Sigmoid colon (tissue), 7 donors: Measurements from ENCODE around the gene APPBP2. TPM values are rescaled to one million over a fixed set of nuclear protein-coding genes. Genes with fewer than 3 reads are reported as not detected.

Experiments
- DNase-seq: peaks from one replicate; pipeline ENCODE4 v3.0.0-alpha.2; 2019
- H3K27ac ChIP-seq, 4 donors: fragments of 200-600 bp; sonication (generic); one replicate each; pipeline ENCODE4 v1.5.1; 2016 to 2019; ENCODE audit warnings: mild to moderate bottlenecking in 1 of 4
- H3K27me3 ChIP-seq, 3 donors: fragments of 200-600 bp; sonication (generic); one replicate each; pipeline ENCODE4 v1.5.1; 2019; ENCODE audit warnings: mild to moderate bottlenecking in 1 of 3
- H3K36me3 ChIP-seq, 4 donors: fragments of 200-600 bp; sonication (generic); one replicate each; pipeline ENCODE4 v1.5.1; 2016 to 2019
- H3K4me1 ChIP-seq, 4 donors: fragments of 200-600 bp; sonication (generic); one replicate each; pipeline ENCODE4 v1.5.1; 2017 to 2019
- H3K4me3 ChIP-seq, 4 donors: fragments of 200-600 bp; sonication (generic); one replicate each; pipeline ENCODE4 v1.5.1; 2017 to 2019; ENCODE audit warnings: mild to moderate bottlenecking in 2 of 4, moderate library complexity in 1 of 4
- H3K9me3 ChIP-seq, 4 donors: fragments of 200-600 bp in 3 of 4; sonication (generic) in 3 of 4; one replicate each; pipeline versions ENCODE4 v1.5.1 to v1.6.1; 2013 to 2019
- EP300 ChIP-seq, 4 donors: sonication (generic); formaldehyde crosslinking; IDR thresholded peaks; one replicate each; pipeline ENCODE4 v1.6.1; 2017; ENCODE audit warnings: antibody characterized with exemption in 4 of 4
- POLR2A ChIP-seq, 2 donors: fragments of 450-650 bp; IDR thresholded peaks; one replicate each; pipeline ENCODE4 v1.6.1; 2016; ENCODE audit warnings: antibody characterized with exemption in 2 of 2, mild to moderate bottlenecking in 2 of 2, moderate library complexity in 2 of 2
- POLR2AphosphoS5 ChIP-seq, 4 donors: sonication (generic); formaldehyde crosslinking; IDR thresholded peaks; one replicate each; pipeline ENCODE4 v1.6.1; 2017; ENCODE audit warnings: antibody characterized with exemption in 4 of 4
- WGBS, 2 donors: extraction: QIAGEN DNeasy Blood & Tissue Kit; methylation state at CpG; one replicate each; pipeline ENCODE4 v1.1.7; 2013; 5-methylcytosine and 5-hydroxymethylcytosine counted together
- intact Hi-C: fragments of 100-400 bp; cut with DNase I; formaldehyde crosslinking; loops from one replicate; pipeline ENCODE4 v1.15.1; 2023
- polyA plus RNA-seq, 3 donors: library from polyadenylated mRNA; stranded (reverse); fragments of 200-250 nt; gene quantifications; one replicate each; pipeline ENCODE4 v1.2.3, GENCODE V29; 2013
- total RNA-seq, 4 donors: library from RNA; depleted of rRNA; stranded (reverse); fragments of >200 nt; gene quantifications; one replicate each; pipeline ENCODE4 v1.1.0, GENCODE V29; 2016
- TF ChIP-seq, protein P1 (sequence below), 4 experiments: fragments of 450-650 bp in 3 of 4; fragments of 200-600 bp in 1 of 4; IDR thresholded peaks; one replicate each; pipeline ENCODE4 v1.5.1; 2016 to 2019; ENCODE audit warnings: antibody characterized with exemption in 4 of 4, mild to moderate bottlenecking in 3 of 4, moderate library complexity in 2 of 4
- donor health status: healthy with polysubstance abuse.
- donor health status: Bipolar disorder and iron deficiency.
- donor health status: healthy.

The APPBP2 gene
- total and polyA plus RNA-seq, 7 donors: 7.9 to 36.0 (median 26.2) TPM

DNA sequence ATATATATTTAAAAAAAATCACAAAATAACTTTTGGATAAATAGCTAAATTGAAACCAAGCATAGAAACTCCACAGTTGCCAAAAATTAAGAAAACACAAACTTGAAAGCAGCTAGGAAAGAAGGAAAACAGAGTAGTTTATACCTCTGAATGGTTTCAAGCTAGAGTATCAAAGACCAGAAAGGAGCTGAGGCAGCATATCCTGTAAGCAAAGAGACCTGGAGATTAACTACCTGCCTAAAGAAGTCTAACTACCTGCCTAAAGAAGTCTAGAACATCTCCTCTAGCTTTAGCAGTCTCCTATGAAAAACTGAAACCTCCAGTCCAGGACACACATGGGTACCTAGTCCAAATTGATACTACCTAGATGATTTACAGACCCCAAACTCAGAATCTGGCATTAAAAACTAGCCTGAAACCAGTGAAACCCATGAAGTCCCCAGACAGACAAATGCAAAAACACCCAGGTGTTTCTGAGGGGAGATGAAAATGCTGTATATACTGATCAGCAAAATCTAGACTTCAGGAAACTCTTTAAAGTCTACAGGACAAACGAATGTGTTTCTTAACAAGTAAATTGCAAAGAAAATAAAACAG lies 17.6 kb downstream of the APPBP2 start:
- Histone ChIP-seq H3K4me3 (no peak overlapping the region), H3K9me3 (no peaks in the 10 kb centered on the region), H3K27me3 (no peaks in the 10 kb centered on the region), H3K36me3 (no peaks in the 10 kb centered on the region), H3K27ac (no peak overlapping the region), H3K4me1 (peaks cover 0 to 28% (median 24%) of the 10 kb centered on the region in 4 donors)
- 66 to 71% methylated on average over 1 of the region's 1 CpG for WGBS, 2 donors
- intact Hi-C loops: no loop called here
- TF ChIP-seq, protein P1, sequence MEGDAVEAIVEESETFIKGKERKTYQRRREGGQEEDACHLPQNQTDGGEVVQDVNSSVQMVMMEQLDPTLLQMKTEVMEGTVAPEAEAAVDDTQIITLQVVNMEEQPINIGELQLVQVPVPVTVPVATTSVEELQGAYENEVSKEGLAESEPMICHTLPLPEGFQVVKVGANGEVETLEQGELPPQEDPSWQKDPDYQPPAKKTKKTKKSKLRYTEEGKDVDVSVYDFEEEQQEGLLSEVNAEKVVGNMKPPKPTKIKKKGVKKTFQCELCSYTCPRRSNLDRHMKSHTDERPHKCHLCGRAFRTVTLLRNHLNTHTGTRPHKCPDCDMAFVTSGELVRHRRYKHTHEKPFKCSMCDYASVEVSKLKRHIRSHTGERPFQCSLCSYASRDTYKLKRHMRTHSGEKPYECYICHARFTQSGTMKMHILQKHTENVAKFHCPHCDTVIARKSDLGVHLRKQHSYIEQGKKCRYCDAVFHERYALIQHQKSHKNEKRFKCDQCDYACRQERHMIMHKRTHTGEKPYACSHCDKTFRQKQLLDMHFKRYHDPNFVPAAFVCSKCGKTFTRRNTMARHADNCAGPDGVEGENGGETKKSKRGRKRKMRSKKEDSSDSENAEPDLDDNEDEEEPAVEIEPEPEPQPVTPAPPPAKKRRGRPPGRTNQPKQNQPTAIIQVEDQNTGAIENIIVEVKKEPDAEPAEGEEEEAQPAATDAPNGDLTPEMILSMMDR (IDR thresholded peaks at IDR 0.05): no peak
- TF ChIP-seq POLR2A (IDR thresholded peaks at IDR 0.05): no peak
- TF ChIP-seq POLR2AphosphoS5 (IDR thresholded peaks at IDR 0.05): no peak
- TF ChIP-seq EP300 (IDR thresholded peaks at IDR 0.05): no peak
- no peak for DNase-seq

DNA sequence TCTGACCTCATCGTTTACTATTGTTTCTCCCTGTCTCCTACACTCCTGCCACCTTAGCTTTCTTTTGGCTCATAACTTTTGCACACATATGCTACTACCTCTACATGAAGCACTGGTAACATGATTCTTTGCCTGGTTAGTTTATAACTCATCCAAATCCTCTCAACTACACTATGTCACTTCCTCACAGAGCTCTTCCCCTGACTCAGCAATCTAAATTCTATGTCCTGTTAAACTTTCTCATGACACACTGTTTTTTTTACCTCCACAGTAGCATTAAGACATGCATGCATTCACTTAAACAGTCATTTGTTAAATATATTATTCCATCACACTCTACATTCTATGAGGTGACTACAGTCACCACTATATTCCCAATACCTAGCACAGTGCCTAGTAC lies 19.7 kb downstream of the APPBP2 start:
- Histone ChIP-seq H3K27me3 (no peaks in the 10 kb centered on the region), H3K4me1 (peaks cover 0 to 40% (median 29%) of the 10 kb centered on the region in 4 donors), H3K27ac (no peak overlapping the region), H3K36me3 (no peaks in the 10 kb centered on the region), H3K4me3 (no peak overlapping the region), H3K9me3 (no peaks in the 10 kb centered on the region)
- DNase-seq: no peak
- no peak for TF ChIP-seq POLR2A (IDR thresholded peaks at IDR 0.05)
- no peak for TF ChIP-seq EP300 (IDR thresholded peaks at IDR 0.05)
- TF ChIP-seq, protein P1 (IDR thresholded peaks at IDR 0.05): no peak
- TF ChIP-seq POLR2AphosphoS5 (IDR thresholded peaks at IDR 0.05): no peak
- WGBS, 2 donors: 91 to 96% methylated on average over 1 of the region's 1 CpG
- intact Hi-C loops: no loop called here

DNA sequence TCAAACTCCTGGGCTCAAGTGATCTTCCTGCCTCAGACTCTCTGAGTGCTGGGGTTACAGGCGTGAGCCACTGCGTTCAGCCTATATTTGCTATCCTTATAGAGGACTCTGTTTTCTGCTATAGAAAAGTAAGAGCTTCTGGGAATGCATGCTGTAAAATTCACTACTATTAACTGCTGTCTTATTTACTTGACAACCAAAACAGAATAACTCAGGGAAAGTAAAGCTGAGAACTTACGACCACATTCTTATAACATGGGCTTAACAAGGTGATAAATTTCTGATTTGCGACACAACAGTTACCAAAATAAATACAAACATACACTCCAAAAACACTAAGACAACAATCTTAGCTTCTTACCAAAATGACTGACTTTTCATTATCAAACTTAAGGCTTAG lies 23.9 kb downstream of the APPBP2 start:
- H3K4me3 ChIP-seq: no peak overlapping the region
- H3K27me3 ChIP-seq: no peaks in the 10 kb centered on the region
- no peak overlapping the region for H3K27ac ChIP-seq
- 91 to 94% methylated on average over 4 of the region's 4 CpGs for WGBS, 2 donors
- H3K36me3 ChIP-seq: peaks cover 0 to 26% (median 0%) of the 10 kb centered on the region in 4 donors
- TF ChIP-seq POLR2A (IDR thresholded peaks at IDR 0.05) (no peak), POLR2AphosphoS5 (IDR thresholded peaks at IDR 0.05) (no peak), EP300 (IDR thresholded peaks at IDR 0.05) (no peak)
- TF ChIP-seq, protein P1 (IDR thresholded peaks at IDR 0.05): no peak
- DNase-seq: no peak
- H3K4me1 ChIP-seq: peaks cover 0 to 31% (median 15%) of the 10 kb centered on the region in 4 donors
- intact Hi-C loops: no loop called here
- no peaks in the 10 kb centered on the region for H3K9me3 ChIP-seq

DNA sequence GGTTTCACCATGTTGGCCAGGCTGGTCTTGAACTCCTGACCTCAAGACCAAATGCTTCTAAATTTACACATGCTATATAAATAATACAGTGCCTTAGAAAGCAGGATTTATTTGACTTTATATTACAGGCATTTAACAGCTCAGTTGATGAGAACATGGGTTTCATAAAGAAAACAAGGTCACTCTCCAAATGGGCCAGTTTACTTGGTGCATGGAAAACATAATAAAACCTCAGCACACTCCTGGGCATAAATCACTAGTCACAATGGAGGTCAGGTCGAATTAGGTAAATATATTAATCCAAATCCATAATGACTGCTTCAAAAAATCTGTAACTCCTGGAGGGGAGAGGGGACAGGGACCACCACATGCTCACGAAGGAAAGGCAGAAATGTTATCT lies 24.5 kb downstream of the APPBP2 start:
- DNase-seq: no peak
- Histone ChIP-seq H3K36me3 (peaks cover 0 to 32% (median 0%) of the 10 kb centered on the region in 4 donors), H3K4me1 (peaks cover 0 to 25% (median 12%) of the 10 kb centered on the region in 4 donors), H3K4me3 (no peak overlapping the region), H3K9me3 (no peaks in the 10 kb centered on the region), H3K27me3 (no peaks in the 10 kb centered on the region), H3K27ac (no peak overlapping the region)
- intact Hi-C loops: no loop called here
- no peak for TF ChIP-seq EP300 (IDR thresholded peaks at IDR 0.05)
- TF ChIP-seq, protein P1 (IDR thresholded peaks at IDR 0.05): no peak
- TF ChIP-seq POLR2AphosphoS5 (IDR thresholded peaks at IDR 0.05): no peak
- TF ChIP-seq POLR2A (IDR thresholded peaks at IDR 0.05): no peak
- 57 to 82% methylated on average over 2 of the region's 2 CpGs for WGBS, 2 donors

DNA sequence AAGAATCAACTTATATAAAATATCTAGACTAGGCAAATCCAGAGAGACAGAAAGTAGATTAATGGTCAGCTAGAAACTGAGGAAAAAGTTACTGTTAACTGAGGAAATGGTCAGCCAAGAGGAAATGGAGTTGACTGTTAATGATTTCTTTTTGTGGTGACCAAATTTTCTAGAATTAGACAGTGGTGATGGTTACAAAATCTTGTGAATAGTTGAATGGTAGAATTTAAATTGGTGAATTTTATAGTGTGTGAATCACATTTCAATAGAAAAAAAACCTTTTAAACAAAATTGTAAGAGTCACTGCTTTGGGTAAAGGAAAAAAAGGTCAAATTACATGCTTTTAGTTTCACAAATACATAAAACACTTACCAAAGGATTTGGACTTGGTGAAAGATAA lies 30.0 kb downstream of the APPBP2 start:
- Histone ChIP-seq H3K27ac (no peak overlapping the region), H3K9me3 (peaks cover 0 to 6% (median 0%) of the 10 kb centered on the region in 4 donors), H3K4me3 (no peak overlapping the region), H3K36me3 (peaks cover 4 to 78% (median 25%) of the 10 kb centered on the region in 4 donors), H3K4me1 (peaks cover 0 to 3% (median 0%) of the 10 kb centered on the region in 4 donors), H3K27me3 (no peaks in the 10 kb centered on the region)
- DNase-seq: no peak
- TF ChIP-seq POLR2AphosphoS5 (IDR thresholded peaks at IDR 0.05) (no peak), EP300 (IDR thresholded peaks at IDR 0.05) (no peak), POLR2A (IDR thresholded peaks at IDR 0.05) (no peak)
- TF ChIP-seq, protein P1 (IDR thresholded peaks at IDR 0.05): no peak
- intact Hi-C loops: no loop called here
